NCI-H1105 treated with DMSO at 0.1 percent for 48 hours (cell line): ENCODE results near the gene HNRNPA3.
"Not testable (repeated sequence)": the region's sequence is repeated elsewhere in the genome, so short reads cannot be mapped to it uniquely, and the experiment has no call there.

Experiments used
- DNase-seq: peaks from one replicate; lab custom pipeline; 2025; lab: John Stamatoyannopoulos, UW

The HNRNPA3 gene

GRCh38 chr2:177212106-177212890, at the start of gene HNRNPA3:
TSS of gene HNRNPA3 (plus strand) at chr2:177212794. CDS start at chr2:177212800, 6 bp downstream.
- peak; percentile 94 for DNase-seq

GRCh38 chr2:177164131-177164530, 48.5 kb upstream of the HNRNPA3 start:
- DNase-seq = no peak

GRCh38 chr2:177164584-177165052, 48.0 kb upstream of the HNRNPA3 start:
- DNase-seq = peak; percentile 91

- peak; percentile 42 for DNase-seq
Observed at GRCh38 chr2:177165061-177165583, 47.5 kb upstream of the HNRNPA3 start.

- DNase-seq = no peak
Observed at GRCh38 chr2:177165721-177166711, 46.6 kb upstream of the HNRNPA3 start.

- DNase-seq = peak; percentile 94
Observed at GRCh38 chr2:177169810-177170514, 42.6 kb upstream of the HNRNPA3 start.

GRCh38 chr2:177171418-177171865, 41.2 kb upstream of the HNRNPA3 start:
- no peak for DNase-seq

GRCh38 chr2:177172034-177172880, 40.3 kb upstream of the HNRNPA3 start:
- no peak for DNase-seq

GRCh38 chr2:177174486-177174885, 38.1 kb upstream of the HNRNPA3 start:
- no peak for DNase-seq

- no peak for DNase-seq
Observed at GRCh38 chr2:177175917-177176668, 36.5 kb upstream of the HNRNPA3 start.

GRCh38 chr2:177178797-177179196, 33.8 kb upstream of the HNRNPA3 start:
- DNase-seq = no peak

GRCh38 chr2:177179227-177179626, 33.4 kb upstream of the HNRNPA3 start:
- no peak for DNase-seq

GRCh38 chr2:177179671-177180070, 32.9 kb upstream of the HNRNPA3 start:
- not testable (repeated sequence) for DNase-seq

GRCh38 chr2:177180269-177181000, 32.2 kb upstream of the HNRNPA3 start:
- no peak for DNase-seq

GRCh38 chr2:177183860-177184259, 28.7 kb upstream of the HNRNPA3 start:
- no peak for DNase-seq

- no peak for DNase-seq
Observed at GRCh38 chr2:177184606-177185005, 28.0 kb upstream of the HNRNPA3 start.

GRCh38 chr2:177186038-177186437, 26.6 kb upstream of the HNRNPA3 start:
- not testable (repeated sequence) for DNase-seq

GRCh38 chr2:177187631-177188312, 24.8 kb upstream of the HNRNPA3 start:
- DNase-seq = no peak
